NCI-H146 (cell line): ENCODE results near the gene PCDHGB7.
"Not testable (repeated sequence)": the region's sequence is repeated elsewhere in the genome, so short reads cannot be mapped to it uniquely, and the experiment has no call there.

ENCODE experiments used
- DNase-seq: peaks from one replicate; lab custom pipeline; 2025; lab: John Stamatoyannopoulos, UW

Gene PCDHGB7

DNA sequence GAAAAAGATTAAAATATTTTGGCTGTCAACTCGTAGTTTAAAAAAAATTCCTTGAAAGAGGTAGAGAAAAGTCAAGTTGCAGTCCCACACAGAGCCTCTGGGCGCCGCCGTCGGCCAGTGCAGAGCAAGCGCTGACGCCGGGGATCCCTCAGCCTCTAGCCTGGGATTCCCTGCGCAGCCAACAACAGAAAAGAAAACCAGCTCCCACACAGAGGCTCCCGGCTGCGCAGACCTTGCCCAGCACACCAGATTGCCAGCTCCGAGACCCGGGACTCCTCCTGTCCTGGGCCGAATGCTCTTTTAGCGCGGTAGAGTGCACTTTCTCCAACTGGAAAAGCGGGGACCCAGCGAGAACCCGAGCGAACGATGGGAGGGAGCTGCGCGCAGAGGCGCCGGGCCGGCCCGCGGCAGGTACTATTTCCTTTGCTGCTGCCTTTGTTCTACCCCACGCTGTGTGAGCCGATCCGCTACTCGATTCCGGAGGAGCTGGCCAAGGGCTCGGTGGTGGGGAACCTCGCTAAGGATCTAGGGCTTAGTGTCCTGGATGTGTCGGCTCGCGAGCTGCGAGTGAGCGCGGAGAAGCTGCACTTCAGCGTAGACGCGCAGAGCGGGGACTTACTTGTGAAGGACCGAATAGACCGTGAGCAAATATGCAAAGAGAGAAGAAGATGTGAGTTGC lies at the start of gene PCDHGB7:
TSS of gene PCDHGB7 (plus strand) at position 184 of the 679 bp plus-strand sequence. CDS start at position 367, 183 bp downstream.
- DNase-seq = peak; percentile 1

DNA sequence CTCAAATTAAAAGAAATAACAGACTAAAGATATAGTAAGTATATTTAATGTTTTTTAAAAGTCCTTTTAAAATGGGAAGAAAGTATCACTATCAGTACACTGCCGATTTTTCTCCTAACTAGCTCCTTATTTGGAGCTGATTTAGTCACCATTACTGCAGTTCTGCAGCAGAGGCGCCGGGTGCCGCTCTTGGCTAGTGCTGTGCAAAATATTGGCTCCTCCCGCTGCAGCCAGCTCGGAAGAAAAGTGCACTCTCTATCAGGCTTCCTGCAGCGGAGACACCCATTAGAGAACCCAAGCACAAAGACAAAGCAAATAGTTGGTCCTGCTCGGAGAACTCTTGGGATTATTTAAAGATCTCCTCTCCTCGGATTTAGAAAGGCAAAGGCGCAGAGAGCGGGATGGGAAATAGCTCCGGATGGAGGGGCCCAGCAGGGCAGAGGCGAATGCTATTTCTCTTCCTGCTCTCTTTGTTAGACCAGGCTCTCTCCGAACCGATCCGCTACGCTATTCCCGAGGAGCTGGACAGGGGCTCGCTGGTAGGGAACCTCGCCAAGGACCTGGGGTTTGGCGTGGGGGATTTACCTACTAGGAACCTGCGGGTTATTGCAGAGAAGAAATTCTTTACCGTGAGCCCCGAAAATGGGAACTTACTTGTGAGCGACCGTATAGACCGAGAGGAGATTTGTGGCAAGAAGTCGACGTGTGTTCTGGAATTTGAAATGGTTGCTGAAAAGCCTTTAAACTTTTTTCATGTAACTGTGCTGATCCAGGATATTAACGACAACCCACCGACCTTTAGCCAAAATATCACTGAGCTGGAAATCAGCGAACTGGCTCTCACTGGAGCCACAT lies 47.3 kb upstream of the PCDHGB7 start, which contains the start of gene PCDHGB3:
TSS of gene PCDHGB3 (plus strand) at position 249 of the 855 bp plus-strand sequence. CDS start at position 402, 153 bp downstream.
- no peak for DNase-seq

DNA sequence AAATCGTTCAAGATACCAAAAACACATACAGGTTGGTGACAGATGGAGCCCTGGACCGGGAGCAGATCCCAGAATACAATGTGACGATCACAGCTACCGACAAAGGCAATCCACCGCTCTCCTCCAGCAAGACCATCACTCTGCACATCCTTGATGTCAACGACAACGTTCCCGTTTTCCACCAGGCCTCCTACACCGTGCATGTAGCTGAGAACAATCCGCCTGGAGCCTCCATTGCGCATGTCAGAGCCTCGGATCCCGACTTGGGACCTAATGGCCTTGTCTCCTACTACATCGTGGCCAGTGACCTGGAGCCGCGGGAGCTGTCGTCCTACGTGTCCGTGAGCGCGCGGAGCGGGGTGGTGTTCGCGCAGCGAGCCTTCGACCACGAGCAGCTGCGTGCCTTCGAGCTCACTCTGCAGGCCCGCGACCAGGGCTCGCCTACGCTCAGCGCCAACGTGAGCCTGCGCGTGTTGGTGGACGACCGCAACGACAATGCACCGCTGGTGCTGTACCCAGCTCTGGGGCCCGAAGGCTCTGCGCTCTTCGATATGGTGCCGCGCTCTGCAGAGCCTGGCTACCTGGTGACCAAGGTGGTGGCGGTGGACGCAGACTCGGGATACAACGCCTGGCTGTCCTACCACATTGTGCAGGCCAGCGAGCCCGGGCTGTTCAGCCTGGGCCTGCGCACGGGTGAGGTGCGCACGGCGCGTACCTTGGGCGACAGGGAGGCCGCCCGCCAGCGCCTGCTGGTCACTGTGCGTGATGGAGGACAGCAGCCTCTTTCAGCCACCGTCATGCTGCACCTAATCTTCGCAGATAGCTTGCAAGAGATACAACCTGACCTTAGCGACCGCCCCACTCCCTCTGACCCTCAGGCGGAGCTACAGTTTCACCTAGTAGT lies 45.7 kb upstream of the PCDHGB7 start:
- DNase-seq = no peak

DNA sequence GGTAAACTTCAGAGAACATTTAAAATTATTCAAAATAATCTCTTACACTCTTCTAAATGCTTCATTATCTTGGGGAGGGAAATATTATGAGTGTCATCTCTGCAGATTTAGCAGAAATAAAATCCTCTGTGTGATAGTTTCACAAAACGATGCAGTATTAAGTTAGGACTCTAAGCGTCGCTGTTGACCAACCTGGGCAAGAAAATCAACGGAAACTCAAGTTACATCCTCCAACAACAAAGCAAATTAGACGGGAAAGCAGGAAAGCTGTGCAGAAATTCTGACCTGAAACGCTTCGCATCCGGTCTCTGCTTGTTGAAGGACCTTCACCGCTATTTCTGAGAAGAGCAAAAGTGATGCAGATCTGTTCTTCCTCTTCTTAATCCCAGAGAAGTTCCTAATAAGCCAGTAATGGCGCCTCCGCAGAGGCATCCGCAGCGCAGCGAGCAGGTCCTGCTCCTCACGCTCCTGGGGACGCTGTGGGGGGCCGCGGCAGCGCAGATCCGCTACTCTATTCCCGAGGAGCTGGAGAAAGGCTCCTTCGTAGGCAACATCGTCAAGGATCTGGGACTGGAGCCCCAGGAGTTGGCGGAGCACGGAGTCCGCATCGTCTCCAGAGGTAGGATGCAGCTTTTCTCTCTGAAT lies 43.7 kb upstream of the PCDHGB7 start, which contains the start of gene PCDHGA6:
TSS of gene PCDHGA6 (plus strand) at position 219 of the 645 bp plus-strand sequence. CDS start at position 412, 193 bp downstream.
- DNase-seq = no peak

DNA sequence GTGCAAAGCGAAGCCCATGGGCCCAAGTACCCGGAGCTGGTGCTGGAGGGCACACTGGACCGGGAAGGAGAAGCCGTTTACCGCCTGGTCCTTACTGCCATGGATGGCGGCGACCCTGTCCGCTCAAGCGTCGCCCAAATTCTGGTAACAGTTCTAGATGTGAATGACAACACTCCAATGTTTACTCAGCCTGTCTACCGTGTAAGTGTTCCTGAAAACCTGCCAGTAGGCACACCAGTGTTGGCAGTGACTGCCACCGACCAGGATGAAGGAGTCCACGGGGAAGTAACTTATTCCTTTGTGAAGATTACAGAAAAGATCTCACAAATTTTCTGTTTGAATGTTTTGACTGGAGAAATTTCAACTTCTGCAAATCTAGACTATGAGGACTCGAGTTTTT lies 42.9 kb upstream of the PCDHGB7 start:
- DNase-seq = no peak

DNA sequence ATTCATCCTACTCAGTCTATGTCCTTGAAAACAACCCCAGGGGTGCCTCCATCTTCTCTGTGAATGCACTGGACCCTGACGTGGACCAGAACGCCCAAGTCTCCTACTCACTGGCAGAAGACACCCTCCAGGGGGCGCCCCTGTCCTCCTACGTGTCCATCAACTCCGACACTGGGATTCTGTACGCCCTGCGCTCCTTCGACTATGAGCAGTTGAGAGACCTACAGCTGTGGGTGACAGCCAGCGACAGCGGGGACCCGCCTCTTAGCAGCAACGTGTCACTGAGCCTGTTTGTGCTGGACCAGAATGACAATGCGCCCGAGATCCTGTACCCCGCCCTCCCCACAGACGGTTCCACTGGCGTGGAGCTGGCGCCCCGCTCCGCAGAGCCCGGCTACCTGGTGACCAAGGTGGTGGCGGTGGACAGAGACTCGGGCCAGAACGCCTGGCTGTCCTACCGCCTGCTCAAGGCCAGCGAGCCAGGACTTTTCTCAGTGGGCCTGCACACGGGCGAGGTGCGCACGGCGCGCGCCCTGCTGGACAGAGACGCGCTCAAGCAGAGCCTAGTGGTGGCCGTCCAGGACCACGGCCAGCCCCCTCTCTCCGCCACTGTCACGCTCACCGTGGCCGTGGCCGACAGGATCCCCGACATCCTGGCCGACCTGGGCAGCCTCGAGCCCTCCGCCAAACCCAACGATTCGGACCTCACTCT lies 41.9 kb upstream of the PCDHGB7 start:
- not testable (repeated sequence) for DNase-seq

DNA sequence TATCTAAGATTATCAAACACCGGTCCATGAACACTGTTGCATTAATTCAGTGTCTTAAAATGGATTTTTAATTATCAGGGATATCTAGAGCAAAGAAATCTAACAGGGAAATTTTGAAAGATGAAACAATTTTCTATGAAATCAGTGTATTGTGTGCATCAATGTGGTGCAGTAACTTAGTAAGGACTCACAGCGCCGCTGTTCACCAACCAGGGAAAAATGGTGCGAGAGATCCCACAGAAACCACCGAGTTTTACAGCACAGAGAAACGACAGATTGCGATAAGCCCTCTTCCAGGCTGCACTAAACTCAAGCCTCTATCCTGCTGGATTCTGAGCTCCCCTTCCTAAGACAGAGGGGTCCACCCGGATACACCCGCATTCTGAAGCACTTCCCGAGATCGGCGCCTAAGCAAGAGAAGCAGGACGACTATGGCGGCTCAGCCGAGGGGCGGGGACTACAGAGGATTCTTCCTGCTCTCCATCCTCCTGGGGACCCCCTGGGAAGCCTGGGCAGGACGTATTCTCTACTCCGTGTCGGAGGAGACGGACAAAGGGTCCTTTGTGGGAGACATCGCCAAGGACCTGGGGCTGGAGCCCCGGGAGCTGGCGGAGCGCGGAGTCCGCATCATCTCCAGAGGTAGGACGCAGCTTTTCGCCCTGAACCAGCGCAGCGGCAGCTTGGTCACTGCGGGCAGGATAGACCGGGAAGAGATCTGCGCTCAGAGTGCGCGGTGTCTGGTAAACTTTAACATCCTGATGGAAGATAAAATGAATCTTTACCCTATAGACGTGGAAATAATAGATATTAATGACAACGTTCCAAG lies 34.8 kb upstream of the PCDHGB7 start, which contains the start of gene PCDHGA7:
TSS of gene PCDHGA7 (plus strand) at position 274 of the 826 bp plus-strand sequence. CDS start at position 432, 158 bp downstream.
- DNase-seq = no peak

DNA sequence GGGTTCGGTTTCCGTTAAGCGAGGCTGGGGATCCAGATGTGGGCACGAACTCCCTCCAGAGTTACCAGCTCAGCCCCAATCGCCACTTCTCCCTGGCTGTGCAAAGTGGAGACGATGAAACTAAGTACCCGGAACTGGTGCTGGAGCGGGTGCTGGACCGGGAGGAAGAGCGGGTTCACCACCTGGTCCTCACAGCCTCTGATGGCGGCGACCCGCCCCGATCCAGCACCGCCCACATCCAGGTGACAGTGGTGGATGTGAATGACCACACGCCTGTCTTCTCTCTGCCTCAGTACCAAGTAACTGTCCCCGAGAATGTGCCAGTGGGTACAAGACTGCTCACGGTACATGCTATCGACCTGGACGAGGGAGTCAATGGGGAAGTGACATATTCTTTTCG lies 34.1 kb upstream of the PCDHGB7 start:
- no peak for DNase-seq

DNA sequence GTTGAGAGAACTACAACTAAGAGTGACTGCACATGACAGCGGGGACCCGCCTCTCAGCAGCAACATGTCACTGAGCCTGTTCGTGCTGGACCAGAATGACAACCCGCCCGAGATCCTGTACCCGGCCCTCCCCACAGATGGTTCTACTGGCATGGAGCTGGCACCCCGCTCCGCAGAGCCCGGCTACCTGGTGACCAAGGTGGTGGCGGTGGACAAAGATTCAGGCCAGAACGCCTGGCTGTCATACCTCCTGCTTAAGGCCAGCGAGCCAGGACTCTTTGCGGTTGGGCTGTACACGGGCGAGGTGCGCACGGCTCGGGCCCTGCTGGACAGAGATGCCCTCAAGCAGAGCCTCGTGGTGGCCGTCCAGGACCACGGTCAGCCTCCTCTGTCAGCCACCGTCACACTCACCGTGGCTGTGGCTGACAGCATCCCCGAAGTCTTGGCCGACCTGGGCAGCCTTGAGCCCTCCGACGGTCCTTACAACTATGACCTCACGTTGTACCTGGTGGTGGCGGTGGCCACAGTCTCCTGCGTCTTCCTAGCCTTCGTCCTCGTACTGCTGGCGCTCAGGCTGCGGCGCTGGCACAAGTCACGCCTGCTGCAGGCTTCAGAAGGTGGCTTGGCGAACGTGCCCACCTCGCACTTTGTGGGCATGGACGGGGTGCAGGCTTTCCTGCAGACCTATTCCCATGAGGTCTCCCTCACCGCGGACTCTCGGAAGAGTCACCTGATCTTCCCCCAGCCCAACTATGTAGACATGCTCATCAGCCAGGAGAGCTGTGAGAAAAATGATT lies 32.8 kb upstream of the PCDHGB7 start:
- DNase-seq = no peak

DNA sequence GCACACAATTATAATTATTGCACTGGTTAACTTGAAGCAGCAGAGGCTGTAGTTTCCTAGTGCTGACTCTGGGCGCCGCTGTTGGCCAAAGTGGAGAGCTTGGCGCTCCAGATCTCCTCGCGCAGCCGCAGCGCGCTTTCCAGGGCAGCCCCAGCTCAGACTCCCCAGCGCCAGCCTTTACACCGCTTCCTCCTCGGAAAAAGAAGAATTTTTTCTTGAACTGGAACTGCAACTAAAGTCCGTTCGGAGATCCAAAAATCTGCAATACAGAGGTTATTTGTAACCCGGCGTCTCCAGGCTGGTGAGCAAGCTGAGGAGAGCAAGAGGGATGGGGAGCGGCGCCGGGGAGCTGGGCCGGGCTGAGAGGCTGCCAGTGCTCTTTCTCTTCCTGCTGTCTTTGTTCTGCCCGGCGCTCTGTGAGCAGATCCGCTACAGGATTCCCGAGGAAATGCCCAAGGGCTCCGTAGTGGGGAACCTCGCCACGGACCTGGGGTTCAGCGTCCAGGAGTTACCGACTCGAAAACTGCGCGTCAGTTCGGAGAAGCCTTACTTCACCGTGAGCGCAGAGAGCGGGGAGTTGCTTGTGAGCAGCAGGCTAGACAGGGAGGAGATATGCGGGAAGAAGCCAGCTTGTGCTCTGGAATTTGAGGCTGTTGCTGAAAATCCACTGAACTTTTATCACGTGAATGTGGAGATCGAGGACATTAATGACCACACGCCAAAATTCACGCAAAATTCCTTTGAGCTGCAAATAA lies 29.7 kb upstream of the PCDHGB7 start, which contains the start of gene PCDHGB4:
TSS of gene PCDHGB4 (plus strand) at position 142 of the 755 bp plus-strand sequence. CDS start at position 329, 187 bp downstream.
- DNase-seq = not testable (repeated sequence)

DNA sequence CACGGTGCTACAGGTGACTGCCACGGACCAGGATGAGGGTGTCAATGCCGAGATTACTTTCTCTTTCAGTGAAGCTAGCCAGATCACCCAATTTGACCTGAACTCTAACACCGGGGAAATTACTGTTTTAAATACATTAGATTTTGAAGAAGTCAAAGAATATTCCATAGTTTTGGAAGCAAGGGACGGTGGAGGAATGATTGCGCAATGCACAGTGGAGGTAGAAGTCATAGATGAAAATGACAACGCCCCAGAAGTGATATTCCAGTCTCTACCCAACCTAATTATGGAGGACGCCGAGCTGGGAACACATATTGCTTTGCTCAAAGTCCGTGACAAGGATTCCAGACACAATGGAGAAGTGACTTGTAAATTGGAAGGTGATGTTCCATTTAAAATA lies 28.8 kb upstream of the PCDHGB7 start:
- no peak for DNase-seq

DNA sequence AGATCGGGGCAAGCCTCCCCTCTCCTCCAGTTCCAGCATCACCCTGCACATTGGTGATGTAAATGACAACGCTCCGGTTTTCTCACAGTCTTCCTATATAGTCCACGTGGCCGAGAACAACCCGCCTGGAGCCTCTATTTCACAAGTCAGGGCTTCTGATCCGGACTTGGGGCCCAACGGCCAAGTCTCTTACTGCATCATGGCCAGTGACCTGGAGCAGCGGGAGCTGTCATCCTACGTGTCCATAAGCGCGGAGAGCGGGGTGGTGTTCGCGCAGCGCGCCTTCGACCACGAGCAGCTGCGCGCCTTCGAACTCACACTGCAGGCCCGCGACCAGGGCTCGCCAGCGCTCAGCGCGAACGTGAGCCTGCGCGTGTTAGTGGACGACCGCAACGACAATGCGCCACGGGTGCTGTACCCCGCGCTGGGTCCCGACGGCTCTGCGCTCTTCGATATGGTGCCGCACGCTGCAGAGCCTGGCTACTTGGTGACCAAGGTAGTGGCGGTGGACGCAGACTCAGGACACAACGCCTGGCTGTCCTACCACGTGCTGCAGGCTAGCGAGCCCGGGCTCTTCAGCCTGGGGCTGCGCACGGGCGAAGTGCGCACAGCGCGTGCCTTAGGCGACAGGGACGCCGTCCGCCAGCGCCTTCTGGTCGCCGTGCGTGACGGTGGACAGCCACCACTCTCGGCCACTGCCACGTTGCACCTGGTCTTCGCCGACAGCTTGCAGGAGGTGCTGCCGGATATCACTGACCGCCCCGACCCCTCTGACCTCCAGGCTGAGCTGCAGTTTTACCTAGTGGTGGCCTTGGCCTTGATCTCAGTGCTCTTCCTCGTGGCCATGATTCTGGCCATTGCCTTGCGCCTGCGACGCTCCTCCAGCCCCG lies 28.1 kb upstream of the PCDHGB7 start:
- DNase-seq = no peak

DNA sequence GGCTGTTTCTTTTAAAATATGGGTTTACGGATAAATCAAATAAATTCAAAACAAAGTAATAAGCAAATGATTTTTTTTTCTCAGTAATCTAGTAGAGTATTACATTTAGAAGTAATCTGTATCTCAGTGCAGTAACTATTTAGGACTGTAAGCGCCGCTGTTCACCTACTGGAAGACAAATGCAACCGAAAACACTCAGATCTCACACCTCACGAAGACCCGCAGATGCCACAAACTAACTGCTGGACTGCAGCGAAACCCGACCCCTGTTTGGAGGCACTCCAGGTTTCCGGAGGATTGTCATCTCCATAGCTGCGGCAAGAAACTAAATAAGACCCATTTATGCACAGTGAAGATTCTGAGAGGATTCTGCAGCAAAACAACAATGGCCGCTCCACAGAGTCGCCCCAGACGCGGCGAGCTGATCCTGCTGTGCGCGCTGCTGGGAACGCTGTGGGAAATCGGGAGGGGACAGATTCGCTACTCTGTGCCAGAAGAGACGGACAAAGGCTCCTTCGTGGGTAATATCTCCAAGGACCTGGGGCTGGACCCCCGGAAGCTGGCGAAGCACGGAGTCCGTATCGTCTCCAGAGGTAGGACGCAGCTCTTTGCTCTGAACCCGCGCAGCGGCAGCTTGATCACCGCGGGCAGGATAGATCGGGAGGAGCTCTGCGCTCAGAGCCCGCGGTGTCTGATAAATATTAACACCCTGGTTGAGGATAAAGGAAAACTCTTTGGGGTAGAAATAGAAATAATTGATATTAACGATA lies 24.9 kb upstream of the PCDHGB7 start, which contains the start of gene PCDHGA8:
TSS of gene PCDHGA8 (plus strand) at position 205 of the 770 bp plus-strand sequence. CDS start at position 386, 181 bp downstream.
- no peak for DNase-seq

DNA sequence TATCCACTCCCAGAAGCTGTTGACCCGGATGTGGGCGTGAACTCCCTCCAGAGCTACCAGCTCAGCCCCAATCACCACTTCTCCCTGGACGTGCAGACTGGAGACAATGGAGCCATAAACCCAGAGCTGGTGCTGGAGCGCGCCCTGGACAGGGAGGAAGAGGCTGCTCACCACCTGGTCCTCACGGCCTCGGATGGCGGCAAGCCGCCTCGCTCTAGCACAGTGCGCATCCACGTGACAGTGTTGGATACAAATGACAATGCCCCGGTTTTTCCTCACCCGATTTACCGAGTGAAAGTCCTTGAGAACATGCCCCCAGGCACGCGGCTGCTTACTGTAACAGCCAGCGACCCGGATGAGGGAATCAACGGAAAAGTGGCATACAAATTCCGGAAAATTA lies 24.2 kb upstream of the PCDHGB7 start:
- no peak for DNase-seq

DNA sequence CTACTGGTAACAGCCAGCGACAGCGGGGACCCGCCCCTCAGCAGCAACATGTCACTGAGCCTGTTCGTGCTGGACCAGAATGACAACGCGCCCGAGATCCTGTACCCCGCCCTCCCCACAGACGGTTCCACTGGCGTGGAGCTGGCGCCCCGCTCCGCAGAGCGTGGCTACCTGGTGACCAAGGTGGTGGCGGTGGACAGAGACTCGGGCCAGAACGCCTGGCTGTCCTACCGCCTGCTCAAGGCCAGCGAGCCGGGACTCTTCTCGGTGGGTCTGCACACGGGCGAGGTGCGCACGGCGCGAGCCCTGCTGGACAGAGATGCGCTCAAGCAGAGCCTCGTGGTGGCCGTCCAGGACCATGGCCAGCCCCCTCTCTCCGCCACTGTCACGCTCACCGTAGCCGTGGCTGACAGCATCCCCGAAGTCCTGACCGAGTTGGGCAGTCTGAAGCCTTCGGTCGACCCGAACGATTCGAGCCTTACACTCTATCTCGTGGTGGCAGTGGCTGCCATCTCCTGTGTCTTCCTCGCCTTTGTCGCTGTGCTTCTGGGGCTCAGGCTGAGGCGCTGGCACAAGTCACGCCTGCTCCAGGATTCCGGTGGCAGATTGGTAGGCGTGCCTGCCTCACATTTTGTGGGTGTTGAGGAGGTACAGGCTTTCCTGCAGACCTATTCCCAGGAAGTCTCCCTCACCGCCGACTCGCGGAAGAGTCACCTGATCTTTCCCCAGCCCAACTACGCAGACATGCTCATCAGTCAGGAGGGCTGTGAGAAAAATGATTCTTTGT lies 22.9 kb upstream of the PCDHGB7 start:
- DNase-seq = not testable (repeated sequence)
